Activated CD8-positive, alpha-beta memory T cell treated with anti-CD3 and anti-CD28 coated beads, Interleukin-2, amount 50 U/mL, for 24 hours (primary cell): ENCODE results near the gene ZNF883.
"Not testable (repeated sequence)": the region's sequence is repeated elsewhere in the genome, so short reads cannot be mapped to it uniquely, and the experiment has no call there.

ENCODE experiments used
- DNase-seq: peaks from one replicate; pipeline ENCODE4 v3.0.0-alpha.2; 2020; ENCODE audit errors: extremely low read depth

Gene ZNF883

DNA sequence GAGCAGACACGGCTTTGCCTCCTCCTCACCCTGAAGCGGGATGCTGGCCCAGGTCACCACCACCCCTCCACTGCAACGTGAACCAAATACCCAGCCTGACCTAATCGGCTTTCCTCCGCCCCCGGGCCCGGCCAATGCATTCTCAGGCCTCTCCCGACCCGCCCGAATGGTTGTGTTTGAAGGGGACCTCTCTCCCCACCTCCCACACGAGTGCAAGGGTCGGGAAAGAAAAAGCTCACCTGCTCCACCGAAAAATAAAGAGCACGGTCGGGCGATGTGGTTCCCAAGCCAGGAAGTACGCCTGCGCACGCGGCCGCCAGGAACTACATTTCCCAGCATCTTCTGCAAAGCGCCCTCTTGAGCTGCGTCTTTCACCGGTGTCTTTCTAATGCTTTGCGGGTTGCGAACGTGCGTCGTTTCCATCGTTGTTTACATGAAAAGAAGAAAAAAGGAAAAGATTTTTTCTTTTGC is at the start of gene ZNF883:
Gene ZNF883, minus strand, starts transcription at position 282 of the 471 bp plus-strand sequence.
- DNase-seq = no peak

DNA sequence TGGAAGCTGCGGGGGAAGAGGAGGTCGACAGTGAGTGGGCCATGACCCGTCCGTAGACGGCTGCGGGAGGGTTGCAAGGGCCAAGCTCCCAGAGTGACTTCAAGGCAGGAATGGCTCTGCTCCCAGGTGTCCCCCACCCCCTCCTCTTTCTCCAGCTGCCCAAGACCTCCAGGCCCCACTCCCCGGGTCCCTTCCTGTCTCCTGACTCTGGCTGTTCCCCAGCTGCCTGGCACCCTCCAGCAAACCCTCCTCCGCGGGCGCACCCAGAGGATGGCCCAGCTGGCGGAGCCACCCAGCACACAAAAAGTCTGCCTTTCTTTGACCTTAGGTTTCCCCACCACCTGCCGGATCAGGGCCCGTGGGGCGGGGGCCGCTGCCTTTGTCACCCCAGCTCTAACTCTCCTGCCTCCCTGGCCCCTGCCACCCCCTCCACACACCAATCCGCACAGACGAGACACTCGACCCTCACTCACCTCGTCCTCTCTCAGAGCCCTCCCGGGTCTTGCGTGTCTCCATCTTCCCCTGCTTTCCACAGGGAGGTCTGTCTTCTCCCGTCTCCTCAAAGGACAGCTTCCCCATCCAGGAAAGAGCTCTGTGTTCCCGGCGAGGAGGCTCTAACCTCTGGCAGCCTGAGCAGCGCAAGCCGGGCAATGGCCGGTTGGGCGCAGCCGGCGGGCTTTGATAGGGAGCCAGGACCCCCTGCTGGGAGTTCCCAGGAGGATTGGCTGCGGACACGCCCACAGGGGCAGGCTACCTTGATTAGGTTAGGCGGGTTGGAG is 49.3 kb upstream of the ZNF883 start:
- not testable (repeated sequence) for DNase-seq

DNA sequence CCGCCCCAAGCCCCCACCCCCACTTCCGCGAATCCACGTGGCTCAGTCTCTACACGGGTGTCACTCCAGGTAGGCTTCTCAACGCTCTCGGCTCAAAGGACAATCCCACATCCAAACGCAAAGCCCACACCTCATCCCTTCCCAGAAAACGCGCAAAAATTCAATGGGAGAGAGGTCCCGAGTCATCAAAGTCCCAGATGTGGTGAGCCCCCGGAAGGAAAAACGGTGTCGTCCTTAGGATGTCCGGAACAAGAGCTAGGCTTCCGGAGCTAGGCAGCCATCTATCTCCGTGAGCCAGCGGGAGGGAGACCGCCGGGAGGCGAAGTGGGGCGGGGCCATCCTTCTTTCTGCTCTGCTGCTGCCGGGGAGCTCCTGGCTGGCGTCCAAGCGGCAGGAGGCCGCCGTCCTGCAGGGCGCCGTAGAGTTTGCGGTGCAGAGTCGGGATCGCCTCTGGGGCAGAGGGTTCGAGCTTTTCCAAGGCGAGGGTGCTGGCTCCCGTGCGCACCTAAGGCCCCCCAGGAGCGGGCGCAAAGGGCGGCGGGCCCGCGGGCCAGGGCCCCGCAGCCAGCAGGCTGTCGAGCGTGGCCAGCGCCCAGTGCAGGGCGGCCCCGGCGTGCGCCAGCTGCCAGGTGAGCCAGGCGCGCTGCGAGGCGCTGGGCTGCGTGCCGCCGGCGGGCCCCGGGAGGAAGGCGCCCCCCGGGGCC is 47.7 kb upstream of the ZNF883 start:
- DNase-seq = not testable (repeated sequence)

DNA sequence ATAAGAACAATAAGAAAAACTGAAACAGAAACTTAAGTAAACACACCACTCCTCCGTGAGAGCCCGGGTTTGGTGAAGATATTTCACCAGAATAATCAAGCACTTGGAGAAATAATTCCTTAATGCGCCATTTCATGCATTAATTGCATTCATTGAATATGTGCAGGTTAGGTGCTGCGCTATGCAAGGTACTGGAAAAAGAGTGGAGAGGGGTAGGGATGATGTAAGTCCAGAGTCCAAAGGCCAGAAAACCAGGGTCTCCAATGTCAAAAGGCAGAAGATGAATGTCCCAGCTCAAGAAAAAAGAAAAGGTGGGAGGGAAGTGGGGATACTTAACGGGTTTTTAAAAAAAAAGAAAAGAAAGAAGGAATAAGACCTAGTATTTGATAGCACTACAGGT is 45.2 kb upstream of the ZNF883 start:
- DNase-seq = no peak

DNA sequence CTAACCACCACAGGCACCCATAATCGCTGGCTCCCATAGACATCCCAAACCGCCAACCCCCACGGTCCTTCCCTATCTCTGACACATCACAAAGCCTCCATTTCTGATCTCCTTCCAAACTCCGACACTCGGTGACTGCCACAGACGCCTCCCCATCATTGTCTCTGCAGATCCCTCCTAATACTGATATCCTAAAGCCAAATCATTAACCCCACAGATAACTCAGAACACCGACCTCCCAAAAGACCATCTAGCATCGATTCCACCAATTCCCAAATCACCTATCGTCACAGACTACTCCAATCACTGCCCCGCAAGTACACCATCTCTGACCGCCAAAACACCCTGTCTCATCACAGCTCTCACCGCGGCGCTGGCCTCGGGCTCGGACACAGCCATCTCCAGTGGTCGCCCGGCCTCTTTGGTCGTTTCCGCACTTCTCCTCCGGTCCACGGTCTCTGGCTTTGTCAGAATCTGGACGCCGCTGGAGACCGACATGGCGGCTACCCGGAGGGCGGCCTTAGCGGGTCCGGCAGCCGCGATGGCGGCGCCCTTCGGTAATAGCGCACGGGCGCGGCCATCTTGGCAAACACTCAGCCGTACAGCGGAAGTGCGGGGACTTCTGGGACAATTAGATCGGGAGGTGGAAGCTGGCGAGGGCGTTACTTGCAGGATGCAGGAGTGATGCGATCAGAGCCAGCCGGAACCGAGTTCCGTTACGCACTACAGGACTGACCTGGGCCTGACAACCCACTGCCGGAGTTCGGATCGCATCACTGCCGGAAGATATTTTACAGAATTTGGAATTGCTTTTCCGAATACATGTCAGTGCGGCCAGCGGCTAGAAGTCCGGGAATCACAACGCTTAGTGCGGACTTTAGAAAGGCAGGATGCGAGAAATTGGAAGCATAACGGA is 44.5 kb upstream of the ZNF883 start, which contains the start of gene ZFP37:
Gene ZFP37, minus strand, starts transcription at position 534 of the 916 bp plus-strand sequence. Its CDS starts 36 bp downstream, at position 498.
- peak; percentile 35 for DNase-seq

DNA sequence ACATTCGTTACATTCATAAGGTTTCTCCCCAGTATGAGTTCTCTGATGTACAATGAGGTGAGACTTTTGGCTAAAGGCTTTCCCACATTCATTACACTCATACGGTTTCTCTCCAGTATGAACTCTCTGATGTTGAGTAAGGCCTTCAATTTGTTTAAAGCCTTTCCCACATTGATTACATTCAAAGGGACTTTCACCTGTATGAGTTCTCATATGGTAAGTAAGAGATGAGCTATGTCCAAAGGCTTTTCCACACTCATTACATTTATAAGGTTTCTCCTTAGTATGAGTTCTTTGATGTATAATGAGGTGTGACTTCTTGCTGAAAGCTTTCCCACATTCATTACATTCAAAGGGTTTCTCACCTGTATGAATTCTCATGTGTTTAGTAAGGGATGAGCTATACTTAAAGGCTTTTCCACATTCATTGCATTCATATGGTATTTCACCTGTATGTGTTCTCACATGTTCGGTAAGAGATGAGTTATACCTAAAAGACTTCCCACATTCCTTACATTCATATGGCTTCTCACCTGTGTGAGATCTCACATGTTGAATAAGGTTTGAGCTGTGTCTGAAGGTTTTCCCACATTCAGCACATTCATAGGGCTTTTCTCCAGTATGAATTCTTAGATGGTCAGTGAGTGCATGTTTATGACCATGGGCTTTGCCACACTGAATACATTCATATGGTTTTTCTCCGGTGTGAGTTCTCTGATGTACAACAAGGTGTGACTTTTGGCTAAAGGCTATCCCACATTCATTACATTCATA is 31.1 kb upstream of the ZNF883 start:
- no peak for DNase-seq

DNA sequence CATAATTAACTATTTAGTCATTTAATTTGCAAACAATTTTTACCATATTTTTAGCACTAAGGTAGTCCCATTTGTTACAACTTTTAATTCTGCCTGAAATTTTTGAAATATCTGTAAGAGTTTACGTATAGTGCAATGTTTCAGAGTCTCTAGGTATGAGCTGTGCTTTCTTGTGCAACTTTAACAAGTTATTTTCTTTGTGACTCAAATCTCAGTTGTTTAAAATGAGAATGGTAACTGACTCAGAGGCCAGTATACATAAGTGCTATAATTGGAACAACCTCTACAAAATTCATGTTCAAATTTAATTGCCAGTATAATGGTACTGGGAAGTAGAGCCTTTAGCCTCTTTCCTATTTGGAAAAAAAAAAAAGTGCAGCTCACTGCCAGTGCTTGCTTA is 14.2 kb upstream of the ZNF883 start:
- DNase-seq = no peak

DNA sequence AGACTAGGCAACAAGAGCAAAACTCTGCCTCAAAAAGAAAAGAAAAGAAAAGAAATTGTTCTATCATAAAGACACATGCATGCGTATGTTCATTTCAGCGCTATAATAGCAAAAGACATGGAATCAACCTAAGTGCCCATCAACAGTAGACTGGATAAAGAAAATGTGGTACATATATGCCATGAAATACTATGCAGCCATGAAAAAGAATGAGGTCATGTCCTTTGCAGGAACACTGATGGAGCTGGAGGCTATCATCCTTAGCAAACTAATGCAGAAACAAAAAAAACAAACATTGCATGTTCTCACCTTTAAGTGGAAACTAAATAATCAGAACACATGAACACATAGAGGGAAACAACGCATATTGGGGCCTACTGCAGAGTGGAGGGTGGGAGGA is 6.3 kb upstream of the ZNF883 start:
- DNase-seq = no peak

DNA sequence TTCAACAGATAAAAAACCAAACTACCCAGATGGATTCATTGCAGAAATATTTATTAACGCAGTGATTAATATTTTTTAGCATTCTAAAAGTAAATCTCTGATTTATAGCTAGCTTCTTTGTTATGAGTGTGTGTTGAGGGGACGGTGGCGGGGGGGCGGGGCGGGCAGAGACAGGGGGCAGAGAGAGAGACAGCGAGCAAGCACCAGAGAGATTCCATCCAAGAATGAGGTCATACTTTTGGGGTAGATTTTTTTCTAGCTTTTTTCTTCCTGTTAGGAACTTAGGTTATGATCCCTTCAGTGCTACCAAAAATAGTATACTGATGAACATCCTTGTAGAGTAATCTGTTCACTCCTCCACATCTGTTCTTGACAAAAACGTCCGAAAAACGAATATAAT is 500 bp upstream of the ZNF883 start:
- no peak for DNase-seq

DNA sequence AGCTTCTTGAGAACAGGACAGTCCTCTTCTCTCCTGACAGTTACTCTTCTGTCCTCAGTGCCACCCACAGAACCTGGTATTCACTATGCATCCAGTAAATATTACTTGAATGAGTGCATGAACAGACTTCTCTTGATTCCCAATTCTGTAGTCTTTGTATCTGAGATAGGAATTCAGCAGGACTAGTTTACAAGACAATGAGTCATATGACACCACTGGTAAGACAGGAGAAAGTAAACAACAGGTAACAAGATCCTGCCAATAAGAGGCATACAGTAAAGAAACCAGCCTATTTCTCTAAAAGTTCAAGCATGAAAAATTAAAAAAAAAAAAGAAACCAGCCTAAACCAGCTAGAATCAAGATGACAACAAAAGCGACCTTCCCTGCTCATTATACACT is 6.2 kb downstream of the ZNF883 start:
- DNase-seq = no peak

DNA sequence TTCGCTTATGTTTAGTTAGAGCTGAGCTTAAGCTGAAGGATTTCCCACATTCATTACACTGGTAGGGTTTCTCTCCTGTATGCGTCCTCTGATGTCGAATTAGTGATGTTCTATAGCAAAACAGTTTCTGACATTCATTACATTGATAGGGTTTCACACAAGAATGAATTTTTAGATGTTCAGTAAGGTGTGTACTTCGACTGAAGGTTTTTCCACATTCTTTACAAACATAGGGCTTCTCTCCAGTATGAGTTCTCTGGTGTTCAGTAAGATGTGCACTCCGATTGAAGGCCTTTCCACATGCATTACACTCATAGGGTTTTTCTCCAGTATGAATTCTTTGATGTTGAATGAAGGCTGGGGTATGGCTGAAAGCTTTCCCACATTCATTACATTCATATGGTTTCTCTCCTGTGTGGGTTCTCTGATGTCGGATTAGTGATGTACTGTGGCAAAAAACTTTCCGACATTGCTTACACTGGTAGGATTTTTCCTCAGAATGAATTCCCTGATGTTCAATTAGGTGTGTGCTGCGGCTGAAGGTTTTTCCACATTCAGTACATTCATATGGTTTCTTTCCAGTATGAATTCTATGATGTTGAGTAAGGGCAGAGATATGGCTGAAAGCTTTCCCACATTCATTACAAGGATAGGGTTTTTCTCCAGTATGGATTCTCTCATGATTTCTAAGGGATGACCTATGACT is 14.6 kb downstream of the ZNF883 start:
- no peak for DNase-seq

DNA sequence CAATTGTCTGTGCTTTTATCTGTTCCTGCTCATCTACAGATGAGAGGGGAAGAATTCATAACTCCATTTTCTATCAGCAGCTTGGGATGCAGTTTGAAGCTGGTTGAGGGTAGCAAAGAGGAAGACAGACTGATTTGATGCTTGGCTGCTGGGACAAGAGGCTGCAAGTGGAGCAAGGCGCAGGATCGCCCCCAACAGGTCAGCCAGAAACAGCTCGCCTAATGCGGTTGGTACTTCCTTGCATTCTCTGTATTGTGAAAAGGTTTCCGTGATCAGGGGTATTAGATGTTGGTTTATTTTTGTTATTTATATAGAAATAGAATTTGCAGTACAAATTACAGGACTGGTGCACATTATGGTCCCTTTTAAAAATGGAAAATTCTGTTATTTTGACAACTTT is 40.6 kb downstream of the ZNF883 start:
- no peak for DNase-seq

DNA sequence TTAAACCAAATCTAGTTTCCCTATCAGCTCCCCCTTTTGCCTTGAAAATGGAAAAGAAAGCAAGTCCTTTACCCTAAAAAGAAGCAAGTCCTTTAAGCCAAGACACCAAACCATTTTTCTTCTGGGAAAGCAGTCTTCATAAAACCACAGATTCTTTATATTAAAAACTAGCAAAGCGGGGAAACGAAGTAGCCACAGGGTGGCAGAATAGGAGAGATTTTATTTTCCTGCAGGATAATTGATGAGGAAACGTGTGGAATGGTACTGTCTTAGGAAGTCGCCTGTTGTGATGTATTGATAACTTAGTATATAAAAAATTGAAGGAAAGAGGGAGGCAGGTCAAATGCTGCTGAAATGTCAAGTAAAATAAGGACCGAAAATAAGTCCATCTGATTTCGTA is 41.1 kb downstream of the ZNF883 start:
- DNase-seq = no peak

DNA sequence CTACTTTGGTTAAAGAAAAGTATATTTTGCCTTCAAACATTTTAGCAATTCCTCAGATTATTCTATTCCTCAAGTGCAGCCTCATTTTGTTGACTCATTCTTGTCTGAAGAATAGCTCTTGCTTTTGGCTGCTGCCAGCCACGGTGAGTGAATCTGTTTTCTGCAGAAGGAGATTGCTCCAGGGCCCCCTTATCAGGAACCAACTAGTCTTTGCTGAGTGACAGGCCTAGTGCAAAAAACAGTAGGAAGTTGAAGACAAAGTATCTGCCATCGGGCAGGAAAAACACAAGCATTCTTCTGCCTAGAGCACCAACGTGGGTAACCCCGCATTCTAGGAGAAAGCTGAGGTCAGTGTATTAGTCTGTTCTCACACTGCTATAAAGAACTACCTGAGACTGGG is 42.3 kb downstream of the ZNF883 start:
- no peak for DNase-seq

DNA sequence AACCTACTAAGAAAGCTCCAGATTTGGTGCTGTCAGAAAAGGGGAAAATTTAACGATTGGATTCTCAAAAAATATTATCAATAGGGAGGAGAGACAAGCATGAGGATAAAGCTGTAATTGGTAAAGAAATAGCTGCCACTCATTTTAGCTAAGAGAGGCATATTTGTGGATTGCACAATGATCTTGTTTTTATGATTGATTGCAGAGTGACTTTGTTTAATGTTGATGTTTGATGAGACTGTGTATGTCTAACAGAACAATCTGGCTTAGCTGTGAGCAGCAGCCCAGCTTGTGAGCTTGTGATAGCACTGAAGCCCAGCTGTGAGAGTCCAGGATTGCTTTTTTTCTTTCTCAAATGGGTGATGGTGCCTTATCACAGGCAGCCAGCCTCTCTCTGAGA is 56.4 kb downstream of the ZNF883 start:
- DNase-seq = no peak

DNA sequence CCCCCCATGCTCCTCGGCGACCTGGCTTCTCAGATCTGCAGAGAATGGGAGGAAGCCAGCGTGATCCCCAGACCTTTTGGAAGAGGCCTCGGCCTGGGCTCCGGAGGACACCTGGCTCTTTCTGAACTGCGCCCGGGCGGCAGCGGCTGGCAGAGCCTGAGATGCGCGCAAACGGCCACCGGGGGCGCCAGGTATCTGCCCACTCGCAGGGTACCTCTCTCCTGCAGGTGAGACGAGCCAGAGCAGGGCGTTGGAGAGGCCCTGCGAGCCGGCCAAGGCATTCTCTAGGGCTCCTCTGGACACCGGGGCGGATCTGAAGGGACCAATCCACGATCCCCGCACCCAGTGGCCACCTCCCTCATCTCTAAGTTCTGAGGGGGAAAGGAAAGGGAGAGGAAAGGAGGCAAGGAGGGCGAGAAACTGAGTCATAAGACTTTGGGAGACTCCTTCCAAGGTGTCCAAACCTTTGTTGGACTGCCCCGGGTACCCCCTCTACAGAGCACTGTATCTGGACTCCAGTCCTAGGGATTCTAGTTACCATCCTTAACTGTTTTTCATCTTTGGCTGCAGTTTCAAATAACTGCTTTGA is 66.3 kb downstream of the ZNF883 start:
- no peak for DNase-seq

DNA sequence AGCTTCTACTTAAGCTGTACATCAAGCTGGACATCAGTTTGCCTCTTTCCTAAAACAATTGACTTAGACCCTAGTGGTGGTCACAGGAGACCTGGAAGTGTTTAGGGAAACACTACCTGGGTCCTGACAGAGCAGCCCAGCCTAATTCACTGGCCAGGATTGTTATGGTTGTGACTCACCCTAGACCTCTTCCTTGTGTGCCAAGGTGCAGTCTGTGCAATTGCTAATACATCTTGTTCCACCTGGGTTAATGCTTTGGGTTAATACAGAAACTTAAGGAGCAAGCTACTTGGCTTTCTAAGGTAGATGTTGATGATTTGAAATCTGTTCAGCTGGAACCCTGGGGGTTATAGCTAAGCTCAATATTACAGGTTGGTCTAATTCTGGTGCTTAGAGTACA is 72.6 kb downstream of the ZNF883 start:
- no peak for DNase-seq

DNA sequence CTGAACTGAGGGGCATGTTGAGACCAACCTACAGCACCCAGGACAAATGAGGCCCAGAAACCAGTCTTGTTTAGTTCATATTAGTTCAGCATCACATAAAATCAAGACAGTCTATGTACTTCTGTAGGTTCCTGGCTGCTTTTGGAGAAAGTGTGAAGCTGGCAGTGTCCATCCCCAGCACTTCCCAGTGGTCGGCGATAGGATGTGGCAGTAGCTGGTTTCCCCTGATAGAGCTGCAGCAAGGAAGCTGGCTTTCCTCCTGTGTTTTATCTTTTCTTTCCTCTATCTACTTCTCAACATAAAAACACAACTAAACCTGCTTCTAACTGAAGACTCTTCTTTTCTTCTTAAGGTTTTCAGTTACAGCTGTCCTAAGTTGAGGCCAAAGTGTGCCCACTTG is 78.3 kb downstream of the ZNF883 start:
- no peak for DNase-seq

DNA sequence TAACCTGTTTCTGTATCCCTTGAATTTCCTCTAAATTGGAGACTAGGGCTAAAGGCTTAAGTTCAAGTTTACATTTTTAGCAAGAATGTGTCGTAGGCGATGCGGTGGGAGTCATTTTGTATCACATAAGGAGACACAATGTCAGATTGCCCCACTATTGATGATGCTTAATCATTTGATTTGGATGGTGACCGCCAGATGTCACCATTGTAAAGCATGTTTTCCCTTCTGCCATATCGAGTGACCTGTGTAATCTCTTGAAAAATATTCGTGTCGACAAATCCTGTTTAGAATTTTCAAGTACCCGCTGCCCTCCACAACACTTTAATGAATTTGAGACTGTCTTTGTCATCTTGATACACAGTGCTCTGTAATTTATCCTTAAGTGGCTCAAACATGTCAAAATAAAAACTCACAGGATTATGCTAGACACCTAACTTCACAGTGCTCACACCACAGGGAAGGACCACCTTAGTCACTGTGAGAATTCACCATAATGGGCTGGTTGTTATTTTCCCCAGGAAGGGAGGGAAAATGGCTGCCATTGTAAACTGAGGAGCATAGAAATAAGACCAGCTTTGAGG is 86.8 kb downstream of the ZNF883 start:
- DNase-seq = no peak

DNA sequence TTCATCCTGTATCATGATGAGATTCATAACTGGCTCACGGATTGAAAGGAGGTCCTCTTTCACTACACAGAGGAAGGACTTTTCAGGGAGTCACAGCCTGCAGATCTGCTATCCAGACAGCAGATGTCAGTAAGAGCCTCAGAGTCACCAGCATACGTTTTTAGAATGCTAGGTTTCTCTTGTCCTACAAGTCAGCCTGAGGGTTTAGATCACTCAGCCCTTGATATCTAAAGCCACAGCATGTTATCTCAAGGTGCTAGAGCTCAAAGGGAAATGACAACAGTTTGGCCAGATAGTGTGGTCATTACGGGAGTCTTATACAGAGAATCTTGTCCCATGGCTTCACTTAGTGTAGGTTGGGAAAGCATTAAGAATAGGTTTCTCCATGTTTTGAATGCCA is 90.4 kb downstream of the ZNF883 start:
- no peak for DNase-seq
